HUES48 (cell line): ENCODE data around the gene ST6GAL1.
"Not testable (repeated sequence)": the region's sequence is repeated elsewhere in the genome, so short reads cannot be mapped to it uniquely, and the experiment has no call there.

Source experiments
- H3K27ac ChIP-seq: one replicate; pipeline ENCODE4 v1.7.0; 2013; ENCODE audit warnings: low read depth, low read length, inconsistent platforms
- H3K27me3 ChIP-seq: 2 replicates; pipeline ENCODE4 v1.6.1; 2013; ENCODE audit warnings: mild to moderate bottlenecking, low read length; ENCODE audit not compliant: control insufficient read depth, insufficient read depth
- H3K36me3 ChIP-seq: 2 replicates; pipeline ENCODE4 v1.6.1; 2013; ENCODE audit warnings: low read length; ENCODE audit not compliant: control insufficient read depth, insufficient read depth
- H3K4me1 ChIP-seq: 2 replicates; pipeline ENCODE4 v1.6.1; 2013; ENCODE audit warnings: mild to moderate bottlenecking, low read length; ENCODE audit not compliant: control insufficient read depth, insufficient read depth
- H3K4me3 ChIP-seq: 2 replicates; pipeline ENCODE4 v1.5.1; 2013; ENCODE audit warnings: mild to moderate bottlenecking, low read depth, low read length
- H3K9ac ChIP-seq: 2 replicates; pipeline ENCODE4 v1.6.1; 2013; ENCODE audit warnings: mild to moderate bottlenecking, low read depth, low read length, moderate library complexity
- H3K9me3 ChIP-seq: 2 replicates; pipeline ENCODE4 v1.6.1; 2013; ENCODE audit warnings: low read length; ENCODE audit not compliant: control insufficient read depth, insufficient read depth

Gene ST6GAL1

DNA sequence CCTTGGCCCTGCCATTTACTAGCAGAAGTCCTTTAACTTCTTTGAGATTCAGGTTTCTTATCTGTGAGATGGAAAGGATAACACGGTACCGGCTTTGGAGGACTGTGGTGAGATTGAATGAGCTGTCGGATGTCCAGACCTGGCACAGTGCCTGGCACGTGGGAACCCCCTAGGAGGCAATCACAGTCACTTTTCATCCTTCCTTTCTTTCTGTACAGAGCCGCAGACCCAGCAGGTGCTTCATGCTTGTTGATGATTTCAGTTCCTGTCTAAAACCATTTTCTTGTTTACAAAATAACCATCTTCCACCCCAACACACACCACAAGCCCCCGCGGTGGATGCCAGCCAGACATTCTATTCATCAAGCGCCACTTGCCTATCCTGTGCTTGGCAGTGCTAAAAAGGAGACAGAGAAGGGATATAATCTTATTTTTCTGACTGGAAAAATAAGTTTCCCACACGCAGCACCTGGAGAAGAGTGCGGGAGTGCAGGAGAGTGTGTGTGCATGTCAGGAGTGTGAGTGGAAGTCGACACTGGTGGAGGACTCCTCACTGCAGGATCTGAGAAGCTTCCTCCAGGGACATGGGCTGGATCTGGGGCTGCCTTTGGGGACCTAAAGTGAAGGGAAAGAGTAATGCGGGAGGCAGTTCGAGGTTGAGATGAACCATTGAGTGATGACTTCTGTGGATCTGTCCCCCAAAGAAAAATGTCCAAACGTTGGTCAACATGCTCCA, 85.7 kb downstream of the ST6GAL1 start:
- no peaks in the 10 kb centered on the region for H3K4me1 ChIP-seq

GRCh38 chr3:187016639-187017345, 86.5 kb downstream of the ST6GAL1 start:
- no peaks in the 10 kb centered on the region for H3K9me3 ChIP-seq
- no peak overlapping the region for H3K27ac ChIP-seq
- H3K36me3 ChIP-seq: peaks cover 23% of the 10 kb centered on the region
- H3K9ac ChIP-seq: no peak overlapping the region
- H3K4me3 ChIP-seq: no peak overlapping the region
- H3K4me1 ChIP-seq: no peaks in the 10 kb centered on the region
- H3K27me3 ChIP-seq: no peaks in the 10 kb centered on the region

More for the DNA sequence above, 85.7 kb downstream of the ST6GAL1 start:
- no peaks in the 10 kb centered on the region for H3K9me3 ChIP-seq
- no peak overlapping the region for H3K27ac ChIP-seq
- peaks cover 23% of the 10 kb centered on the region for H3K36me3 ChIP-seq
- H3K4me3 ChIP-seq: no peak overlapping the region
- no peak overlapping the region for H3K9ac ChIP-seq
- no peaks in the 10 kb centered on the region for H3K27me3 ChIP-seq

- Histone ChIP-seq H3K36me3 (peaks cover 20% of the 10 kb centered on the region), H3K4me1 (no peaks in the 10 kb centered on the region), H3K27me3 (no peaks in the 10 kb centered on the region), H3K9me3 (no peaks in the 10 kb centered on the region), H3K27ac (no peak overlapping the region), H3K9ac (no peak overlapping the region), H3K4me3 (no peak overlapping the region)
Measured at GRCh38 chr3:187017511-187018230, 87.3 kb downstream of the ST6GAL1 start.

- Histone ChIP-seq H3K9me3 (no peaks in the 10 kb centered on the region), H3K4me3 (no peak overlapping the region), H3K4me1 (no peaks in the 10 kb centered on the region), H3K27me3 (no peaks in the 10 kb centered on the region), H3K27ac (no peak overlapping the region), H3K36me3 (peaks cover 10% of the 10 kb centered on the region; the same call in 1 of the 2 replicates), H3K9ac (no peak overlapping the region)
Measured at GRCh38 chr3:187019542-187020072, 89.3 kb downstream of the ST6GAL1 start.

DNA sequence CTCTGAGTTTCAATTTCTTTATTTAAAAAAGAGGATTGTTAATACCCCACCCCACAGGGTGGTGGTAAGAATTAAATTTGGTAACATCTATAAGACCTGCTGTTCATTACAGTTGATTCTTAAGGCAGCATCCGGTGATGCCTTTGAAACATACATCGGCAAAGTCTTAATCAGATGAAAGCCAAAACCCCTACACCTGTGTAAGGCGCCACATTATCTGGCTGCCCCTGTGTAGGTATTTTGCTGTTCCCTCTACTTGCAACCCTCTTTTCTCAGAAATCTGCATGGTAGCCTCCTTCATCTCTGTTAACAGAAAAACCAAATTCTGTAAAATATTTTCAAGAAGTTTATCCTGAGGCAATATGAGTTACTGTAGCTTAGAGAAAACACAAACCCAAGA, 90.0 kb downstream of the ST6GAL1 start:
- peaks cover 8% of the 10 kb centered on the region; the same call in 1 of the 2 replicates for H3K36me3 ChIP-seq
- no peaks in the 10 kb centered on the region for H3K27me3 ChIP-seq
- no peaks in the 10 kb centered on the region for H3K9me3 ChIP-seq
- H3K27ac ChIP-seq: no peak overlapping the region
- no peaks in the 10 kb centered on the region for H3K4me1 ChIP-seq
- H3K4me3 ChIP-seq: no peak overlapping the region
- no peak overlapping the region for H3K9ac ChIP-seq

DNA sequence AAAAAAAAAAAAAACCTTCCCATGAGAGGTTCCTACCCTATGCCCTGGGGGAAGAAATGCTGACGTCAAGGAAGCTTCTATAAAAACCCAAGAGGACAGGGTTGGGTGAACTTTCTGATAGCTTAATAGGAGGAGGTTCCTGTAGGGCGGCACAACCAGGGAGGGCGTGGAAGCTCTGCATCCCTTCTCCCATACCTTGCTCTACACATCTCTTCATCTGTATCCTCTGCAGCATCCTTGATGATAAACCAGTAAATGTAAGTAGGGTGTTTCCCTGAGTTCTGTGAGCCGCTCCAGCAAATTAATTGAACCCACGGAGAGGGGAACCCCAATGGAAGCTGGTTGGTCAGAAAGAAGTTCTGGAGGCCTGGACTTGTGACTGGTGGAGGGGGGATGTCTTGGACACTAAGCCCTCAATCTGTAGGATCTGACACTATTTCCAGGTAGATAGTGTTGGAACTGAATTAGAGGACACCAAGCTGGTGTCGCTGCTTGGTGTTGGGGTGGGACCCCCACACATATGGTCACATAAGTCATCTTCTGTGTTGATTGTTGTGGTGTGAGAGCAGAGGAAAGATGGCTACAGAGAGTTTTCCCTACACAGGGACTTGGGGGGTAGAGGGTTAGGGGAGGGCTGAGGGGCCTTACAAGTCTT, 91.5 kb downstream of the ST6GAL1 start:
- H3K4me1 ChIP-seq: no peaks in the 10 kb centered on the region
- H3K9ac ChIP-seq: no peak overlapping the region
- no peak overlapping the region for H3K4me3 ChIP-seq
- H3K27ac ChIP-seq: peak overlapping the region; percentile 32
- H3K36me3 ChIP-seq: peaks cover 3% of the 10 kb centered on the region; the same call in 1 of the 2 replicates
- H3K27me3 ChIP-seq: no peaks in the 10 kb centered on the region
- H3K9me3 ChIP-seq: no peaks in the 10 kb centered on the region

DNA sequence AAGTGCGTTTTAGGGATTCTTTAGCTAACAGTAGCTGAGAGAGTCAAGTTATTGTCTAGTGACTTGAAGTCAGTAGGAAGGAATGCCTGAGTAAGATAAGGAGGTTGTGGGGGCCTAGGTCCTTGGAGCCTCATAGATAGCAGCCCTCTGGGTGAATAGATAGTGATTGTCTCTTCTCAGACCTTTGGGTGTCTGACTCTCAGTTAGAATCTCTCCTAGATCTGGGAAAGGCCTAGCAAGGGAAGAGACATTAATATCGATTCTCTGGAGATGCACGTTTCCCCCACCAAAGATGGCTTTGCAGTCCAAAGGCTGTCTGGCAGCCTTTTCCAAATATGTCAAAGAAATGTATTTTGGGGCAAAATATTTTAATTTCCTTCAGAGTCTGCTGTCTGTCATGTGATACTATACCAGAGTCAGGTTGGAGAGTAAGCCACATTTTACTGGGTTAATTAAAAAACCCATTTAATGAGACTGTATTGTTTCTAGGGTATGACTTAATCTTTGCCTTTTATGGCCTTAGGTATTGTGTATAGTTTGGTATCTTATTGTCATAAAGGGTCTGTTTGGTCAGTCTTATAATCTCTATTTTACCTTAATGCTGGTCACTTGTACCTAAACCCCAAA, 92.2 kb downstream of the ST6GAL1 start:
- Histone ChIP-seq H3K9me3 (no peaks in the 10 kb centered on the region), H3K9ac (no peak overlapping the region), H3K36me3 (peaks cover 2% of the 10 kb centered on the region; the same call in 1 of the 2 replicates), H3K27ac (no peak overlapping the region), H3K27me3 (no peaks in the 10 kb centered on the region), H3K4me3 (no peak overlapping the region), H3K4me1 (no peaks in the 10 kb centered on the region)

DNA sequence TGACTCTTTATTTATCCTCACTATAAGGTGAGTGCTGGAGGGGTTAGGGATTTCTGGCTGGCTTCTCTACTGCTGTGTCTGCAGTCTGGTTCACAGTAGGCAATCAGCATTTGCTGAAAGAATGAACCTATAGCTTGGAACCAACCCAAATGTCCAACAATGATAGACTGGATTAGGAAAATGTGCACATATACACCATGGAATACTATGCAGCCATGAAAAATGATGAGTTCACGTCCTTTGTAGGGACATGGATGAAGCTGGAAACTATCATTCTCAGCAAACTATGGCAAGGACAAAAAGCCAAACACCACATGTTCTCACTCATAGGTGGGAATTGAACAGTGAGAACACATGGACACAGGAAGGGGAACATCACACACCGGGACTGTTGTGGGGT, 93.0 kb downstream of the ST6GAL1 start:
- not testable (repeated sequence) for H3K9ac ChIP-seq, H3K4me3 ChIP-seq, H3K4me1 ChIP-seq, H3K27ac ChIP-seq, H3K36me3 ChIP-seq, H3K27me3 ChIP-seq, H3K9me3 ChIP-seq

- H3K27me3 ChIP-seq: no peaks in the 10 kb centered on the region
- no peaks in the 10 kb centered on the region for H3K9me3 ChIP-seq
- H3K4me1 ChIP-seq: no peaks in the 10 kb centered on the region
- H3K4me3 ChIP-seq: no peak overlapping the region
- H3K9ac ChIP-seq: no peak overlapping the region
- no peaks in the 10 kb centered on the region for H3K36me3 ChIP-seq
- no peak overlapping the region for H3K27ac ChIP-seq
Measured at GRCh38 chr3:187024536-187025226, 94.4 kb downstream of the ST6GAL1 start.

- Histone ChIP-seq H3K9ac (no peak overlapping the region), H3K9me3 (no peaks in the 10 kb centered on the region), H3K36me3 (no peaks in the 10 kb centered on the region), H3K27me3 (no peaks in the 10 kb centered on the region), H3K4me3 (no peak overlapping the region), H3K27ac (no peak overlapping the region), H3K4me1 (no peaks in the 10 kb centered on the region)
Measured at GRCh38 chr3:187025254-187025655, 94.9 kb downstream of the ST6GAL1 start.
